Vagina (tissue), 2 donors: ENCODE measurements around the gene FSD1. TPM values are rescaled to one million over a fixed set of nuclear protein-coding genes. Genes with fewer than 3 reads are reported as not detected.

Experiments used
- DNase-seq, 2 donors: peaks; one replicate each; pipeline ENCODE4 v3.0.0-alpha.2; 2017; ENCODE audit errors: extremely low spot score in 2 of 2
- H3K27ac ChIP-seq: fragments of 200-600 bp; sonication (generic); one replicate; pipeline ENCODE4 v1.5.1; 2019
- H3K27me3 ChIP-seq: fragments of 200-600 bp; sonication (generic); one replicate; pipeline ENCODE4 v1.5.1; 2019
- H3K36me3 ChIP-seq, 2 donors: fragments of 200-600 bp; sonication (generic); one replicate each; pipeline ENCODE4 v1.5.1; 2017 to 2019
- H3K4me1 ChIP-seq: fragments of 200-600 bp; sonication (generic); one replicate; pipeline ENCODE4 v1.5.1; 2019
- H3K4me3 ChIP-seq, 2 donors: fragments of 200-600 bp; sonication (generic); 1 replicate in 1 of 2; 2 replicates in 1 of 2; pipeline ENCODE4 v1.5.1; 2016 to 2019
- H3K9me3 ChIP-seq: fragments of 200-600 bp; sonication (generic); one replicate; pipeline ENCODE4 v1.5.1; 2019
- POLR2A ChIP-seq, 2 donors: fragments of 450-650 bp; IDR thresholded peaks; one replicate each; pipeline ENCODE4 v1.6.1; 2017; ENCODE audit warnings: antibody characterized with exemption in 2 of 2, mild to moderate bottlenecking in 2 of 2, moderate library complexity in 2 of 2
- POLR2AphosphoS5 ChIP-seq, 2 donors: sonication (generic); formaldehyde crosslinking; IDR thresholded peaks; one replicate each; pipeline ENCODE4 v1.9.0; 2017; ENCODE audit warnings: antibody characterized with exemption in 2 of 2, mild to moderate bottlenecking in 2 of 2, low read depth in 1 of 2; ENCODE audit not compliant: insufficient read depth in 1 of 2
- intact Hi-C: fragments of 100-400 bp; cut with DNase I; formaldehyde crosslinking; loops from one replicate; pipeline ENCODE4 v1.15.1; 2023
- total RNA-seq: library from RNA; depleted of rRNA; stranded (reverse); fragments of >200 nt; gene quantifications from one replicate; pipeline ENCODE4 v1.2.3, GENCODE V29; 2016
- TF ChIP-seq, protein P1 (sequence below), 3 experiments: fragments of 450-650 bp in 2 of 3; fragments of 200-600 bp in 1 of 3; sonication (generic) in 1 of 3; IDR thresholded peaks; one replicate each; pipeline ENCODE4 v1.5.1; 2017 to 2019; ENCODE audit warnings: antibody characterized with exemption in 3 of 3, mild to moderate bottlenecking in 2 of 3, moderate library complexity in 2 of 3

The FSD1 gene
- total RNA-seq, 1 donor from 2014 or later: 1.7 TPM

DNA sequence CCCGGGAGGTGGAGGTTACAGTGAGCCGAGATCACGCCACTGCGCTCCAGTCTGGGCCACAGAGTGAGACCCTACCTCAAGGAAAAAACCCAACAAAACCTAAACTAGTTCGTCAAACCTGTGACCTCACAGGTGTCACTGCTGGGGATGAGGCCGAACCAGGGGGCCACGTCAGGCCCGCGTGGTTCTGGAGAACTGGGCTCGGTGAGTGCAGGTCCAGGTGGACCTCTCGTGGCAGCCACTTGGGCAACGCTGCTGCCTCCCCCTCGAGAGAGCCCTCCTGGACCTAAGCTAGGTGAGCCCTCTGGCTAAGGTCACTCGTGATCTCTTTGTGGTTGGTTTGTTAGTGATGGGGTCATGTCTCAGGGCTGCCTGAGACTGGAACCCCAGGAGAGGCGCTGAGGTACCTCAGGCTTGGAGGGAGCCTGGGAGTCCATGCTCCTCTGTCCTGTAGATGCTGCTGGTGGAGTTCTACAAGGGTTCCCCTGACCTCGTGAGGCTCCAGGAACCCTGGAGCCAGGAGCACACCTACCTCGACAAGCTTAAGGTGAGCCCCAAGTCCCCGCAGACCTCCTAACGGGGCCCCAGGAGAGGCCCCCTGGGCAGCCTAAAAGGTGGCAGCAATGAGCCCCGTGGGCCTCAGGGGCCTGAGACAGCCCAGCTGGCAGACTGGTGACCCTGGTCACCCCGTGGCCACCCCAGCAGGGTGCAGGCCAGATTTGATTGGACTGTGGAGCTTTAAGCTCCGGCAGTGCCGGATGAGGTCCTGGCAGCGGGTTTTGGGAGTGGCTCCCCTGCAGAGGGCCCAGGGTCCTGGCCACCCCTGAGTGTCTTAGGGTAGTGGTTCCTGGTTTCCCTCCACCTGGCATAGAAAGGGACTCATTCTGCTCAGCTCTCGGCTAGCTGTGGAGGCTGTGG, 54.6 kb downstream of the FSD1 start:
- Histone ChIP-seq H3K4me1 (no peaks in the 10 kb centered on the region), H3K36me3 (peaks cover 0 to 44% of the 10 kb centered on the region in 2 donors), H3K9me3 (no peaks in the 10 kb centered on the region), H3K4me3 (no peak overlapping the region), H3K27ac (no peak overlapping the region), H3K27me3 (no peaks in the 10 kb centered on the region)
- TF ChIP-seq, protein P1, sequence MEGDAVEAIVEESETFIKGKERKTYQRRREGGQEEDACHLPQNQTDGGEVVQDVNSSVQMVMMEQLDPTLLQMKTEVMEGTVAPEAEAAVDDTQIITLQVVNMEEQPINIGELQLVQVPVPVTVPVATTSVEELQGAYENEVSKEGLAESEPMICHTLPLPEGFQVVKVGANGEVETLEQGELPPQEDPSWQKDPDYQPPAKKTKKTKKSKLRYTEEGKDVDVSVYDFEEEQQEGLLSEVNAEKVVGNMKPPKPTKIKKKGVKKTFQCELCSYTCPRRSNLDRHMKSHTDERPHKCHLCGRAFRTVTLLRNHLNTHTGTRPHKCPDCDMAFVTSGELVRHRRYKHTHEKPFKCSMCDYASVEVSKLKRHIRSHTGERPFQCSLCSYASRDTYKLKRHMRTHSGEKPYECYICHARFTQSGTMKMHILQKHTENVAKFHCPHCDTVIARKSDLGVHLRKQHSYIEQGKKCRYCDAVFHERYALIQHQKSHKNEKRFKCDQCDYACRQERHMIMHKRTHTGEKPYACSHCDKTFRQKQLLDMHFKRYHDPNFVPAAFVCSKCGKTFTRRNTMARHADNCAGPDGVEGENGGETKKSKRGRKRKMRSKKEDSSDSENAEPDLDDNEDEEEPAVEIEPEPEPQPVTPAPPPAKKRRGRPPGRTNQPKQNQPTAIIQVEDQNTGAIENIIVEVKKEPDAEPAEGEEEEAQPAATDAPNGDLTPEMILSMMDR (IDR thresholded peaks at IDR 0.05): no peak
- TF ChIP-seq POLR2AphosphoS5 (IDR thresholded peaks at IDR 0.05; ENCODE audit: insufficient read depth in 1 of 2, low read depth in 1 of 2): no peak
- TF ChIP-seq POLR2A (IDR thresholded peaks at IDR 0.05): no peak
- DNase-seq: no peak
- intact Hi-C loops: no loop called here

DNA sequence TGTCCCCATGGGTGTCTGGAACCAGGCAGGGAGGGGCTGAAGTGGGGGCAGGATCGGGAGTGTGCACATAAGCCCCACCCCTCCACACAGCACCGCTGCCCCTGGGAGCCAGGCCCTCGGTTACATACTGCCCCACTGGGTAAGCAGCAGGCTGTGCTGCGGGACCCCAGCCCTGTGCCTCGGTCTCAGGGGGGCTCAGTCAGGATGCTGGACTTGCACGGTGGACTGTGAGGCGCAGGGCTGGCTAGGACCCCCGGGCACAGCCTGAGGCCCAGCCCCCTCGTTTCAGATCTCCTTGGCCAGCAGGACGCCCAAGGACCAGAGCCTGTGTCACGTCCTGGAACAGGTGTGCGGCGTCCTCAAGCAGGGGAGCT, 55.2 kb downstream of the FSD1 start:
- Histone ChIP-seq H3K36me3 (peaks cover 0 to 48% of the 10 kb centered on the region in 2 donors), H3K27me3 (no peaks in the 10 kb centered on the region), H3K9me3 (no peaks in the 10 kb centered on the region), H3K4me3 (no peak overlapping the region), H3K27ac (no peak overlapping the region), H3K4me1 (no peaks in the 10 kb centered on the region)
- DNase-seq: no peak
- peak in 1 of 2 donors; percentile 17 for TF ChIP-seq POLR2AphosphoS5 (IDR thresholded peaks at IDR 0.05; ENCODE audit: insufficient read depth in 1 of 2, low read depth in 1 of 2)
- TF ChIP-seq POLR2A (IDR thresholded peaks at IDR 0.05): no peak
- intact Hi-C loops: no loop called here

DNA sequence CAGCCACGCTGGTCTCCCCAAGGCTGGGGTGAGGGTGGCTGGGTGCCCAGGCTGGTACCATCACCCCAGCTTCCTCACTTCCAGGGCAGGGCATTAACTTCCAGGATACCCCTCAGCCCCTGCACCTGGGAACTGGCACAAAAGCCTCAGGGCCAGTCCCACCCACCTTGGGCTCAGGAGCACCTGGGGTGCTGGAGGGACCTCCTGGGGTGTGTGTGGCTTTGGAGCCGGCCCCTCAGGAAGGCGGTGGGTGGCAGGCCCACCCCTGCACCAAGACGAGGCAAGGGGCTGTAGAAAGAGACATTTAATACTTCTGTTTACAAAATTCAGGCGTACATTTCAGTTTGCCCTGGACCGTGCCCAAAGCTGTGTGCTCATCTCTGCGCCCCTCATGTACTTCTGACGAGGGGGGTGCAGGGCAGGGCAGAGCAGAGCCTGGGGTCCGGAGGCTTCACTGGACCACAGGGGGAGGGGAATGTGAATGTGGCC, 55.7 kb downstream of the FSD1 start:
- Histone ChIP-seq H3K27me3 (no peaks in the 10 kb centered on the region), H3K4me3 (no peak overlapping the region), H3K9me3 (no peaks in the 10 kb centered on the region), H3K4me1 (no peaks in the 10 kb centered on the region), H3K27ac (no peak overlapping the region), H3K36me3 (peaks cover 0 to 50% of the 10 kb centered on the region in 2 donors)
- no peak for TF ChIP-seq POLR2A (IDR thresholded peaks at IDR 0.05)
- TF ChIP-seq, protein P1 (IDR thresholded peaks at IDR 0.05): no peak
- TF ChIP-seq POLR2AphosphoS5 (IDR thresholded peaks at IDR 0.05; ENCODE audit: insufficient read depth in 1 of 2, low read depth in 1 of 2): peak in 1 of 2 donors; percentile 5
- DNase-seq: no peak
- intact Hi-C loops: no loop called here

DNA sequence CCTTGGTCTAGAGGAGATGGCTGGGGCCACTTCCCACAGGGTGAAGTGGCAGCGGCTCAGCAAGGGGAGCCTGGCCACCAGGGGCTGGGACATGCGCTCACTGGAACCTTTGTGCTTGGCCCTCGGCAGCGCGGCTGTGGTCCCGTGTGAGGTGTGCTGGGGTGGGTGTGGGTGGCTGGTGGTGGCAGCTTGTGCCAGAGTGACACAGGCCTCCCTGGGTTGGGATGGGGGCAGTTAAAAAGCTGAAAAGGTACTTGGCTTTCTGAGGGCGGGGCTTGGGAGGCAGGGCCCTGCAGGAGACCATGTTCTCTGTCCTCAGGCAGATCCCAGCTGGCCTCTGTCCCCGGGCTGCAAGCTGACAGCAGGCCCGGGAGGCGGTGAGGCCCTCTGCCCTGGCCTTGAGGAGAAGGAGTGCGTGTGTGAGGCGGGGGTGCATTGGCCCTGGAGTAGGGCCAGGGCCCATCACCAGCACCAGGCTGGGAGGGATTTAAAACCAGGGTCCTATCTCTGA, 56.3 kb downstream of the FSD1 start:
- intact Hi-C loops: no loop called here
- Histone ChIP-seq H3K36me3 (peaks cover 0 to 56% of the 10 kb centered on the region in 2 donors), H3K4me1 (no peaks in the 10 kb centered on the region), H3K4me3 (no peak overlapping the region), H3K27ac (peak overlapping the region; percentile 17), H3K9me3 (no peaks in the 10 kb centered on the region), H3K27me3 (no peaks in the 10 kb centered on the region)
- TF ChIP-seq, protein P1 (IDR thresholded peaks at IDR 0.05): no peak
- TF ChIP-seq POLR2AphosphoS5 (IDR thresholded peaks at IDR 0.05; ENCODE audit: insufficient read depth in 1 of 2, low read depth in 1 of 2) (no peak), POLR2A (IDR thresholded peaks at IDR 0.05) (no peak)
- DNase-seq: no peak

DNA sequence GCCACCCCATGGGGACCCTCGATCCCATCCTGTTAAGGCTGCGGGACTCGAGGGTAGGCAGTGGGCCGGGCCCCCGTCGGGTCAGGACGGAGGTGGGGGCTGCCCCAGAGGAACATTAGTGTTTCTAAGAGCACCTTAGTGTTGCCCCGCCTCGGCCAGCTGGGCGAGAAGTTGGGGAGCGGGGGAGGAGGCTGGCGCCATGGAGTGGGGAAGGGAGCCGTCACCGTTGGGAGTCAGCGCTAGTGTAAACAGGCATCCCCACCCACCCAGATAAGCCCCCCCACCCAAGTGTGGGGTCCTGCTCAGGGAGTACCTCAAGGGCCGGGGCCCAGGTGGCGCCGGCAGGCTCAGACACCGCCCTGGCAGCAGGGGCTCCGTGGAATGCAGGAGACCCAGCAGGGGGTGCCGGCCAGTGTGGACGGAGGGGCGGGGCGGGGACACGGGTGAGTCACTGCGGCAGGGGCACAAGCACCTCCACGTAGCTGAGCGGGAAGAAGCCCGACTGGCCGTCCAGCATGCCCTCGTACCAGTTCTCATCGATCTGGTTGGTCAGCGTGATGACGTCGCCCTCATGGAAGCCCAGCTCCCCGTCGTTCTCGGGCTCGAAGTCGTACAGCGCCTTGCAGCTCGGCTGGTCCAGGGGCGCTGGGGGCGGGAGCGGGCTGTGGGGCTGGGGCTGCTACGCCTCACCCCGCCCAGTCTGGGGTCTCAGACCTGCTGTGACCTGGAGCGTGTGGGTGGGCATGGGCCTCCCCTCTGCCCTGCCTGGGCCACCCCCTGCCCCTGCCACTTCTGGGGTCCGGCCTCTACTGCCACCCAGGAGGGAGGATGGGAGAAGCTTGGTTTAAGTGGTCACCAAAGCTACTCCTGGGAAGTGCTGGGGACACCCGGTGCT, 57.0 kb downstream of the FSD1 start:
- H3K9me3 ChIP-seq: no peaks in the 10 kb centered on the region
- no peaks in the 10 kb centered on the region for H3K4me1 ChIP-seq
- intact Hi-C loops: no loop called here
- H3K36me3 ChIP-seq: peaks cover 0 to 63% of the 10 kb centered on the region in 2 donors
- no peak overlapping the region for H3K4me3 ChIP-seq
- TF ChIP-seq POLR2A (IDR thresholded peaks at IDR 0.05): no peak
- TF ChIP-seq, protein P1 (IDR thresholded peaks at IDR 0.05): no peak
- TF ChIP-seq POLR2AphosphoS5 (IDR thresholded peaks at IDR 0.05; ENCODE audit: insufficient read depth in 1 of 2, low read depth in 1 of 2): no peak
- DNase-seq: no peak
- H3K27me3 ChIP-seq: no peaks in the 10 kb centered on the region
- H3K27ac ChIP-seq: peak overlapping the region; percentile 17
